Heart left ventricle (tissue), 16 donors: ENCODE results near the gene EHD2. TPM values are rescaled to one million over a fixed set of nuclear protein-coding genes. Genes with fewer than 3 reads are reported as not detected.
A peak's percentile ranks its signal among the peaks of the same experiment; 100 is the strongest.
"Not testable (repeated sequence)": the region's sequence is repeated elsewhere in the genome, so short reads cannot be mapped to it uniquely, and the experiment has no call there.

ENCODE experiments used
- ATAC-seq, 4 donors: fragments of 200-7000 bp; cut with Tn5 transposase; one replicate each; pipeline ENCODE4 v1.9.1; 2020 to 2022; ENCODE audit warnings: moderate library complexity in 4 of 4, mild to moderate bottlenecking in 3 of 4, moderate number of reproducible peaks in 1 of 4
- DNase-seq, 5 donors: peaks; one replicate each; pipeline ENCODE4 v3.0.0-alpha.2; 2020
- H3K27ac ChIP-seq, 12 donors: fragments of 200-600 bp; sonication (generic) in 4 of 12; one replicate each; pipeline versions ENCODE4 v1.5.0 to v1.8.0; 2016 to 2022; ENCODE audit warnings: mild to moderate bottlenecking in 2 of 12
- H3K27me3 ChIP-seq, 9 donors: fragments of 200-600 bp; sonication (generic) in 2 of 9; one replicate each; pipeline versions ENCODE4 v1.5.1 to v1.8.0; 2016 to 2022; ENCODE audit warnings: mild to moderate bottlenecking in 3 of 9
- H3K36me3 ChIP-seq, 9 donors: fragments of 200-600 bp; sonication (generic) in 2 of 9; one replicate each; pipeline versions ENCODE4 v1.5.0 to v1.8.0; 2018 to 2022; ENCODE audit warnings: mild to moderate bottlenecking in 2 of 9
- H3K4me1 ChIP-seq, 12 donors: fragments of 200-600 bp; sonication (generic) in 4 of 12; one replicate each; pipeline versions ENCODE4 v1.5.0 to v1.8.0; 2016 to 2022; ENCODE audit warnings: mild to moderate bottlenecking in 3 of 12
- H3K4me3 ChIP-seq, 12 donors: fragments of 200-600 bp; sonication (generic) in 4 of 12; one replicate each; pipeline versions ENCODE4 v1.5.0 to v1.8.0; 2017 to 2022; ENCODE audit warnings: mild to moderate bottlenecking in 9 of 12, moderate library complexity in 4 of 12
- H3K9me3 ChIP-seq, 12 donors: fragments of 200-600 bp; sonication (generic) in 4 of 12; one replicate each; pipeline versions ENCODE4 v1.5.0 to v1.8.0; 2016 to 2022; ENCODE audit warnings: mild to moderate bottlenecking in 1 of 12
- CTCF ChIP-seq, 12 donors: fragments of 200-600 bp; sonication (generic) in 4 of 12; IDR thresholded peaks; one replicate each; pipeline versions ENCODE4 v1.5.0 to v1.8.0; 2018 to 2022; ENCODE audit warnings: antibody characterized with exemption in 12 of 12, mild to moderate bottlenecking in 5 of 12
- POLR2A ChIP-seq, 2 donors: fragments of 450-650 bp; IDR thresholded peaks; one replicate each; pipeline ENCODE4 v1.6.1; 2017; ENCODE audit warnings: antibody characterized with exemption in 2 of 2, mild to moderate bottlenecking in 2 of 2, moderate library complexity in 2 of 2
- WGBS, 4 donors: extraction: QIAGEN DNeasy Blood & Tissue Kit in 2 of 4; methylation state at CpG; one replicate each; pipeline versions ENCODE4 v1.1.5 to v1.1.7; 2013 to 2018; 5-methylcytosine and 5-hydroxymethylcytosine counted together
- intact Hi-C, 10 donors: fragments of 100-400 bp; cut with DNase I; formaldehyde crosslinking; loops; one replicate each; pipeline versions ENCODE4 v1.11.1 to v1.14.2; 2022
- polyA plus RNA-seq, 2 donors: library from polyadenylated mRNA; stranded (reverse); fragments of 200-250 nt; gene quantifications; one replicate each; pipeline ENCODE4 v1.2.3, GENCODE V29; 2013
- total RNA-seq, 9 donors: library from RNA; depleted of rRNA in 2 of 9; stranded (reverse); fragments of >200 nt in 2 of 9; fragmentation: NEBNext Ultra II Directional in 3 of 9; extraction: Animal tissue kit (Norgen Biotek cat#: 25700) in 3 of 9; gene quantifications; one replicate each; pipeline versions ENCODE4 v1.1.0 to v1.2.4, GENCODE V29; 2016 to 2023
- donor health status: ischemic (EF 13 %, LVEDD 7.1; RV severe dilation, severe dysfunction).
- donor health status: healthy with polysubstance abuse.
- donor health status: DM: no; HTN: yes; CAD: no.
- donor health status: DM: no; HTN: no; CAD: no.
- donor health status: ischemic (EF 25% LVEDD 6.9; RV normal size, moderate dysfunction).
- donor health status: ischemic (EF 25% LVEDD 5.7; RV mildly dilated, moderate dysfunction).
- donor health status: healthy.
- donor health status: DM: yes; HTN: yes; CAD: no.
- donor health status: ischemic (EF 35%, LVEDD 5.7; RV mildly dilated, moderate dysfunction).
- donor health status: nonischemic (EF 11% LVEDD 7.7; RV severe dilation, severe dysfunction).
- donor health status: DM: yes; HTN: yes; CAD: no.
- donor health status: PGD.
- donor health status: ischemic (EF 29% LVEDD 5.4; RV normal size, mild dysfunction).
- donor health status: nonischemic (EF 23%, LVEDD 6.1; RV moderate dilation, normal function).

Gene EHD2
- total and polyA plus RNA-seq, 11 donors: 30.6 to 133 (median 45.1) TPM

GRCh38 chr19:47723581-47723940, 10.3 kb downstream of the EHD2 start:
- TF ChIP-seq POLR2A (IDR thresholded peaks at IDR 0.05): no peak
- no peak for TF ChIP-seq CTCF (IDR thresholded peaks at IDR 0.05)
- Histone ChIP-seq H3K9me3 (no peaks in the 10 kb centered on the region), H3K27ac (peak overlapping the region in 10 of 12 donors; percentile 0 to 82 (median 63)), H3K4me3 (peak overlapping the region in 9 of 12 donors; percentile 12 to 49 (median 33)), H3K27me3 (peaks cover 0 to 5% (median 0%) of the 10 kb centered on the region in 9 donors), H3K4me1 (peaks cover 0 to 86% (median 45%) of the 10 kb centered on the region in 12 donors), H3K36me3 (peaks cover 0 to 65% (median 19%) of the 10 kb centered on the region in 9 donors)
- intact Hi-C loops: no loop called here
- ATAC-seq (peak in 2 of 4 donors; percentile 23 to 37), DNase-seq (peak in 4 of 5 donors; percentile 47 to 80 (median 70))
- 24 to 29% (median 25%) methylated on average over 7 of the region's 7 CpGs for WGBS, 4 donors

DNA sequence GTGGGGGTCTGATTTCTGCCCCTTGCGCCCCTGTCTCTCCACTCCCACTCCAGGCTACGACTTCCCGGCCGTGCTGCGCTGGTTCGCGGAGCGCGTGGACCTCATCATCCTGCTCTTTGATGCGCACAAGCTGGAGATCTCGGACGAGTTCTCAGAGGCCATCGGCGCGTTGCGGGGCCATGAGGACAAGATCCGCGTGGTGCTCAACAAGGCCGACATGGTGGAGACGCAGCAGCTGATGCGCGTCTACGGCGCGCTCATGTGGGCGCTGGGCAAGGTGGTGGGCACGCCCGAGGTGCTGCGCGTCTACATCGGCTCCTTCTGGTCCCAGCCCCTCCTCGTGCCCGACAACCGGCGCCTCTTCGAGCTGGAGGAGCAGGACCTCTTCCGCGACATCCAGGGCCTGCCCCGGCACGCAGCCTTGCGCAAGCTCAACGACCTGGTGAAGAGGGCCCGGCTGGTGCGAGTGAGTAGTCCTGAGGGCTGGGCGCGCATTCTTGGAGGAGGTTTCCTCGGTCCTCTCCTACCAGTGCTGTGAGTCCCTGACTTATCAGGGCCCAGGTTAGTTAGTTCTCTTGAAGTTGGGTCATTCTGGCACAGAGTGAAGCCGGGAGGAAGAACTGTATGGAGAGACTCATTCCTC, 12.7 kb downstream of the EHD2 start:
- H3K4me1 ChIP-seq: peaks cover 0 to 87% (median 51%) of the 10 kb centered on the region in 12 donors
- DNase-seq (no peak), ATAC-seq (no peak)
- H3K9me3 ChIP-seq: no peaks in the 10 kb centered on the region
- 76 to 86% (median 83%) methylated on average over 22 to 48 of the region's 48 CpGs for WGBS, 4 donors
- TF ChIP-seq POLR2A (IDR thresholded peaks at IDR 0.05) (no peak), CTCF (IDR thresholded peaks at IDR 0.05) (no peak)
- H3K27me3 ChIP-seq: peaks cover 0 to 19% (median 0%) of the 10 kb centered on the region in 9 donors
- H3K36me3 ChIP-seq: peaks cover 0 to 77% (median 24%) of the 10 kb centered on the region in 9 donors
- peak overlapping the region in 6 of 12 donors; percentile 13 to 85 (median 36) for H3K27ac ChIP-seq
- intact Hi-C loops: no loop called here
- no peak overlapping the region for H3K4me3 ChIP-seq

DNA sequence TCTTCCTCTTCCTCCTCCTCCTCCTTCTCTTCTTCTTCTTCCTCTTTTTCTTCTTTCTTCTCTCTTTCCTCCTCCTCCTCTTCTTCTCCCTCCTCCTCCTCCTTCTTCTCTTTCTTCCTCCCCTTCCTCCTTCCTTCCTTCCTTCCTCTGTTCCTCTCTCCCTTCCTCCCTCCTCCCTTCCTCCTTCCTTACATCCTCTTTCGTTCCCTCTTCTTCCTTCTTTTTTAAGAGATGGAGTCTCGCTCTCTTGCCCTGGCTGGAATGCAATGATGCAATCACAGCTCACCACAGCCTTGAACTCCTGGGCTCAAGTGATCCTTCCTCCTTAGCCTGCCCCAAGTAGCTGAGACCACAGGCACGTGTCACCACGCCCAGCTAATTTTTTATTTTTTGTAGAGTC, 13.2 kb downstream of the EHD2 start:
- H3K4me1 ChIP-seq: peaks cover 0 to 82% (median 51%) of the 10 kb centered on the region in 12 donors
- TF ChIP-seq POLR2A (IDR thresholded peaks at IDR 0.05) (no peak), CTCF (IDR thresholded peaks at IDR 0.05) (no peak)
- H3K36me3 ChIP-seq: peaks cover 0 to 78% (median 25%) of the 10 kb centered on the region in 9 donors
- H3K4me3 ChIP-seq: no peak overlapping the region
- H3K27me3 ChIP-seq: peaks cover 0 to 19% (median 0%) of the 10 kb centered on the region in 9 donors
- DNase-seq (no peak), ATAC-seq (no peak)
- no peaks in the 10 kb centered on the region for H3K9me3 ChIP-seq
- WGBS, 4 donors: 68 to 74% (median 72%) methylated on average over 4 of the region's 4 CpGs
- peak overlapping the region in 8 of 12 donors; percentile 9 to 85 (median 24) for H3K27ac ChIP-seq
- intact Hi-C loops: no loop called here

- intact Hi-C loops, H3K9me3 ChIP-seq, ATAC-seq, H3K4me3 ChIP-seq, DNase-seq: not testable (repeated sequence)
- 81 to 90% (median 86%) methylated on average over 4 of the region's 4 CpGs for WGBS, 4 donors
- Histone ChIP-seq H3K27ac (peak overlapping the region in 11 of 12 donors; percentile 59 to 92 (median 80)), H3K27me3 (peaks cover 0 to 19% (median 0%) of the 10 kb centered on the region in 9 donors), H3K4me1 (peaks cover 0 to 68% (median 42%) of the 10 kb centered on the region in 12 donors), H3K36me3 (peaks cover 0 to 82% (median 38%) of the 10 kb centered on the region in 9 donors)
These were observed 15.1 kb downstream of the EHD2 start for GRCh38 chr19:47728295-47728694.
